Thyroid gland (tissue), 4 donors: ENCODE results near the gene STUB1. TPM values are rescaled to one million over a fixed set of nuclear protein-coding genes. Genes with fewer than 3 reads are reported as not detected.
A peak's percentile ranks its signal among the peaks of the same experiment; 100 is the strongest.

Source experiments
- DNase-seq, 2 donors: peaks; one replicate each; pipeline ENCODE4 v3.0.0-alpha.2; 2019
- H3K27ac ChIP-seq, 3 donors: fragments of 200-600 bp; sonication (generic); 1 replicate in 2 of 3; 2 replicates in 1 of 3; pipeline ENCODE4 v1.5.1; 2016 to 2019; ENCODE audit warnings: mild to moderate bottlenecking in 1 of 3, moderate library complexity in 1 of 3
- H3K27me3 ChIP-seq: fragments of 200-600 bp; sonication (generic); one replicate; pipeline ENCODE4 v1.5.1; 2019
- H3K36me3 ChIP-seq, 2 donors: fragments of 200-600 bp; sonication (generic); one replicate each; pipeline ENCODE4 v1.5.1; 2016 to 2019
- H3K4me1 ChIP-seq, 2 donors: fragments of 200-600 bp; sonication (generic); one replicate each; pipeline ENCODE4 v1.5.1; 2017 to 2019
- H3K4me3 ChIP-seq, 3 donors: fragments of 200-600 bp; sonication (generic); replicated peaks in 1 of 3; 1 replicate in 2 of 3; 2 replicates in 1 of 3; pipeline ENCODE4 v1.5.1; 2016; ENCODE audit warnings: mild to moderate bottlenecking in 1 of 3
- H3K9me3 ChIP-seq: fragments of 200-600 bp; sonication (generic); one replicate; pipeline ENCODE4 v1.5.1; 2017
- POLR2A ChIP-seq, 2 donors: fragments of 450-650 bp; IDR thresholded peaks; one replicate each; pipeline ENCODE4 v1.6.1; 2017; ENCODE audit warnings: antibody characterized with exemption in 2 of 2, mild to moderate bottlenecking in 2 of 2, moderate library complexity in 1 of 2
- WGBS, 2 donors: methylation state at CpG; one replicate each; pipeline ENCODE4 v1.1.5; 2017; 5-methylcytosine and 5-hydroxymethylcytosine counted together
- intact Hi-C: fragments of 100-400 bp; cut with DNase I; formaldehyde crosslinking; loops from one replicate; pipeline ENCODE4 v1.15.1; 2023
- total RNA-seq, 4 donors: library from RNA; depleted of rRNA; stranded (reverse); fragments of >200 nt; gene quantifications; one replicate each; pipeline ENCODE4 v1.2.3, GENCODE V29; 2016
- TF ChIP-seq, protein P1 (sequence below), 6 experiments: fragments of 200-600 bp in 3 of 6; fragments of 450-650 bp in 3 of 6; sonication (generic) in 3 of 6; IDR thresholded peaks; one replicate each; pipeline ENCODE4 v1.5.1; 2016 to 2019; ENCODE audit warnings: antibody characterized with exemption in 6 of 6, mild to moderate bottlenecking in 2 of 6, inconsistent platforms in 1 of 6, moderate library complexity in 1 of 6

STUB1 gene
- total RNA-seq, 4 donors from 2014 or later: 134 to 206 (median 162) TPM

DNA sequence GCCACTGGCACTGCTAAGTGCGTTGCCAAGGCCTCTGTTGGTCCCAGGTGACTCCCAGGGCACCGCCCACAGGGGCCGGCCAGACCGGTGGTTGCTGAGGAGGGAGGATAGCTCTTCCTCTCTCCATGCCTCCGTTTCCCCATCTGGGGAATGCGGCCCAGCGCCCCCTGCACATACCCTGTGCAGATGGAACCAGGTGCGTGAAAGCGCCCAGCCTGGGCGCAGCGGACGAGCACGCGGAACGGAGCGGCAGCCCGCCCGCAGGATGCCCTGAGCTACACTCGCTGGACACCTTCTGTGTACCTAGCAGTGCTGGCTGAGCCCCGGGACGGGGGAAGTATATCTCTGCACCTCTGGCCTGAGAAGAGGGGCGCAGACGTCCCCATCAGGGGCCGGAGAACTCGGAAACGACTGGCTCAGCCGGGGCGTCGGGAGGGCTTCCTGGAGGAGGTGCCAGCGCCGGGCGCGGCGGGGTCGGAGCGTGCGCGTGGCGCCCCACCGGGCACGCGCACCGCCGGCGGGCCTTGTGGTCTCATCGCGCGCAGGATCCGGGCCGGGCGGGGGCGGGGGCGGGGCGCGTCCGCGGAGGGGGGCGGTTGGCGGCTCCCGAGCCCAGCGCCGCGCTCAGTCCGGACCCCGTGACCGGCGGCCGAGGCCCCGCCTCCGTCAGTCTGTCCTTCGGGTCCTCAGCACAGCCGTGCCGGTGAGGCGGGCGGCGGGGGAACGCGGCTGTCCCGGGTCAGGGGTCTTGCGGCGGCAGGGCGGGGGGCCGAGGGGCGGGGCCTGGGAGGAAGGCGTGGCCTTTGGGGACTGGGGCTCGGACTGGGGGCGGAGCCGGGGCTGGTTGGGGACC is 46.5 kb downstream of the STUB1 start, which contains the start of the genes CCDC78 and HAGHL:
TSS of gene CCDC78 (minus strand) at position 6 of the 853 bp plus-strand sequence. CDS start 76 bp downstream, outside the sequence.
TSS of gene HAGHL (plus strand) at position 669 of the 853 bp plus-strand sequence. CDS start 404 bp downstream, outside the sequence.
- H3K27ac ChIP-seq: no peak within 1 kb of the TSS
- intact Hi-C loops: no loop called here
- WGBS, 2 donors: 0 to 1% methylated on average over 6 to 13 of the region's 88 CpGs
- peaks cover 26 to 32% of the 10 kb centered on the region in 2 donors for H3K4me1 ChIP-seq
- no peak for TF ChIP-seq POLR2A (IDR thresholded peaks at IDR 0.05)
- TF ChIP-seq, protein P1, sequence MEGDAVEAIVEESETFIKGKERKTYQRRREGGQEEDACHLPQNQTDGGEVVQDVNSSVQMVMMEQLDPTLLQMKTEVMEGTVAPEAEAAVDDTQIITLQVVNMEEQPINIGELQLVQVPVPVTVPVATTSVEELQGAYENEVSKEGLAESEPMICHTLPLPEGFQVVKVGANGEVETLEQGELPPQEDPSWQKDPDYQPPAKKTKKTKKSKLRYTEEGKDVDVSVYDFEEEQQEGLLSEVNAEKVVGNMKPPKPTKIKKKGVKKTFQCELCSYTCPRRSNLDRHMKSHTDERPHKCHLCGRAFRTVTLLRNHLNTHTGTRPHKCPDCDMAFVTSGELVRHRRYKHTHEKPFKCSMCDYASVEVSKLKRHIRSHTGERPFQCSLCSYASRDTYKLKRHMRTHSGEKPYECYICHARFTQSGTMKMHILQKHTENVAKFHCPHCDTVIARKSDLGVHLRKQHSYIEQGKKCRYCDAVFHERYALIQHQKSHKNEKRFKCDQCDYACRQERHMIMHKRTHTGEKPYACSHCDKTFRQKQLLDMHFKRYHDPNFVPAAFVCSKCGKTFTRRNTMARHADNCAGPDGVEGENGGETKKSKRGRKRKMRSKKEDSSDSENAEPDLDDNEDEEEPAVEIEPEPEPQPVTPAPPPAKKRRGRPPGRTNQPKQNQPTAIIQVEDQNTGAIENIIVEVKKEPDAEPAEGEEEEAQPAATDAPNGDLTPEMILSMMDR (IDR thresholded peaks at IDR 0.05): no peak
- H3K4me3 ChIP-seq: peak within 1 kb of the TSS in 1 of 3 donors; percentile 41
- H3K36me3 ChIP-seq: no peaks in the 10 kb centered on the region
- DNase-seq: peak; percentile 38 to 47
- no peaks in the 10 kb centered on the region for H3K27me3 ChIP-seq
- H3K9me3 ChIP-seq: no peaks in the 10 kb centered on the region

GRCh38 chr16:727291-727977 is 47.2 kb downstream of the STUB1 start:
- Histone ChIP-seq H3K9me3 (no peaks in the 10 kb centered on the region), H3K27ac (no peak overlapping the region)

GRCh38 chr16:728131-728889 is 48.1 kb downstream of the STUB1 start:
- H3K27ac ChIP-seq: no peak overlapping the region
- H3K27me3 ChIP-seq: no peaks in the 10 kb centered on the region
- no peaks in the 10 kb centered on the region for H3K9me3 ChIP-seq
- H3K36me3 ChIP-seq: peaks cover 6 to 7% of the 10 kb centered on the region in 2 donors
- peak overlapping the region in 1 of 3 donors; percentile 41 for H3K4me3 ChIP-seq
- peaks cover 24 to 28% of the 10 kb centered on the region in 2 donors for H3K4me1 ChIP-seq
- TF ChIP-seq, protein P1 (IDR thresholded peaks at IDR 0.05): no peak
- no peak for TF ChIP-seq POLR2A (IDR thresholded peaks at IDR 0.05)
- peak; percentile 37 to 47 for DNase-seq
- intact Hi-C loops: no loop called here
- 0% methylated on average over 4 of the region's 80 CpGs; no CpG with 5 or more reads in 1 of the 2 donors for WGBS, 2 donors

More at GRCh38 chr16:727291-727977, 47.2 kb downstream of the STUB1 start:
- Histone ChIP-seq H3K4me3 (peak overlapping the region in 1 of 3 donors; percentile 41), H3K36me3 (peaks cover 0 to 7% of the 10 kb centered on the region in 2 donors), H3K27me3 (no peaks in the 10 kb centered on the region), H3K4me1 (peaks cover 24 to 28% of the 10 kb centered on the region in 2 donors)
- intact Hi-C loops: no loop called here
- no peak for TF ChIP-seq POLR2A (IDR thresholded peaks at IDR 0.05)
- no CpG with 5 or more reads among the region's 61 CpGs for WGBS, 2 donors
- DNase-seq: no peak

GRCh38 chr16:728890-729744 is 48.9 kb downstream of the STUB1 start:
- peaks cover 7 to 14% of the 10 kb centered on the region in 2 donors for H3K36me3 ChIP-seq
- WGBS, 2 donors: 81 to 94% methylated on average over 5 to 8 of the region's 55 CpGs
- DNase-seq: no peak

More at GRCh38 chr16:728890-729744, 48.9 kb downstream of the STUB1 start:
- Histone ChIP-seq H3K4me3 (no peak overlapping the region), H3K27ac (no peak overlapping the region), H3K27me3 (no peaks in the 10 kb centered on the region), H3K4me1 (peaks cover 24 to 28% of the 10 kb centered on the region in 2 donors), H3K9me3 (no peaks in the 10 kb centered on the region)
- TF ChIP-seq POLR2A (IDR thresholded peaks at IDR 0.05): no peak
- TF ChIP-seq, protein P1 (IDR thresholded peaks at IDR 0.05): no peak
- intact Hi-C loops: no loop called here
